Fibroblast of lung (primary cell): Measurements from ENCODE around the gene MEGF6. TPM values are rescaled to one million over a fixed set of nuclear protein-coding genes. Genes with fewer than 3 reads are reported as not detected.
"Not testable (repeated sequence)": the region's sequence is repeated elsewhere in the genome, so short reads cannot be mapped to it uniquely, and the experiment has no call there.

Experiments used
- DNase-seq, 2 donors: peaks; one replicate each; pipeline versions ENCODE4 v3.0.0 to v3.0.0-alpha.2; 2010; ENCODE audit warnings: low read depth in 2 of 2
- H2AFZ ChIP-seq: 2 replicates; pipeline ENCODE4 v1.5.1; 2012; ENCODE audit warnings: low read length, control low read depth, inconsistent platforms
- H3K27ac ChIP-seq: 2 replicates; pipeline ENCODE4 v1.5.1; 2011; ENCODE audit warnings: low read length, control low read depth; ENCODE audit not compliant: insufficient read depth
- H3K27me3 ChIP-seq: 2 replicates; pipeline ENCODE4 v1.5.1; 2011; ENCODE audit warnings: mild to moderate bottlenecking, low read length; ENCODE audit not compliant: control insufficient read depth, insufficient read depth
- H3K36me3 ChIP-seq: 2 replicates; pipeline ENCODE4 v1.5.1; 2011; ENCODE audit warnings: low read length; ENCODE audit not compliant: control insufficient read depth, insufficient read depth
- H3K4me1 ChIP-seq: 2 replicates; pipeline ENCODE4 v1.5.1; 2011; ENCODE audit warnings: low read length; ENCODE audit not compliant: control insufficient read depth, insufficient read depth; ENCODE audit errors: extremely low read depth
- H3K4me2 ChIP-seq: 2 replicates; pipeline ENCODE4 v1.5.1; 2011; ENCODE audit warnings: low read length, control low read depth; ENCODE audit not compliant: insufficient read depth; ENCODE audit errors: extremely low read depth
- H3K4me3 ChIP-seq, 4 experiments: fragments of 200-600 bp in 1 of 4; sonication (generic) in 1 of 4; replicated peaks in 1 of 4; 2 replicates each; pipeline ENCODE4 v1.5.1; 2011 to 2016; ENCODE audit warnings: low read length in 4 of 4, low read depth in 3 of 4, mild to moderate bottlenecking in 3 of 4, control low read depth in 2 of 4, inconsistent platforms in 1 of 4, mixed read lengths in 1 of 4; ENCODE audit not compliant: insufficient read depth in 1 of 4; ENCODE audit errors: control extremely low read depth in 1 of 4
- H3K79me2 ChIP-seq: 2 replicates; pipeline ENCODE4 v1.5.1; 2012; ENCODE audit warnings: mild to moderate bottlenecking, low read length, inconsistent platforms; ENCODE audit not compliant: control insufficient read depth, insufficient read depth
- H3K9ac ChIP-seq: 2 replicates; pipeline ENCODE4 v1.5.1; 2011; ENCODE audit warnings: mild to moderate bottlenecking, low read length, control low read depth; ENCODE audit not compliant: insufficient read depth
- H3K9me3 ChIP-seq: 2 replicates; pipeline ENCODE4 v1.5.1; 2012; ENCODE audit warnings: low read depth, low read length; ENCODE audit not compliant: control insufficient read depth, insufficient read depth
- H4K20me1 ChIP-seq: 2 replicates; pipeline ENCODE4 v1.5.1; 2011; ENCODE audit warnings: low read length; ENCODE audit not compliant: control insufficient read depth, insufficient read depth; ENCODE audit errors: extremely low read depth
- CTCF ChIP-seq, 2 donors: IDR thresholded peaks in 1 of 2; conservative IDR thresholded peaks in 1 of 2; 1 replicate in 1 of 2; 2 replicates in 1 of 2; pipeline ENCODE4 v1.5.1; 2011 to 2012; ENCODE audit warnings: low read length in 2 of 2, control low read depth in 1 of 2, inconsistent platforms in 1 of 2, low read depth in 1 of 2, mild to moderate bottlenecking in 1 of 2
- EZH2 ChIP-seq: IDR thresholded peaks from 2 replicates; pipeline ENCODE4 v1.5.1; 2012; ENCODE audit warnings: low read length, control low read depth, mild to moderate bottlenecking; ENCODE audit errors: missing control alignments
- polyA plus RNA-seq, 2 donors: library from polyadenylated mRNA; depleted of rRNA in 1 of 2; stranded (reverse) in 1 of 2; unstranded in 1 of 2; fragments of >200 nt; gene quantifications; 2 replicates each; pipeline ENCODE4 v1.2.1, GENCODE V29; 2011 to 2012; ENCODE audit warnings: missing spikeins in 1 of 2
- total RNA-seq: library from RNA; depleted of rRNA; stranded (reverse); fragments of >200 nt; gene quantifications from 2 replicates; pipeline ENCODE4 v1.2.1, GENCODE V29; 2014

MEGF6 gene
- total and polyA plus RNA-seq, 2 donors (not counting 1 experiment from before 2014, with no cell fraction given), result 1.6 to 11.6 TPM

DNA sequence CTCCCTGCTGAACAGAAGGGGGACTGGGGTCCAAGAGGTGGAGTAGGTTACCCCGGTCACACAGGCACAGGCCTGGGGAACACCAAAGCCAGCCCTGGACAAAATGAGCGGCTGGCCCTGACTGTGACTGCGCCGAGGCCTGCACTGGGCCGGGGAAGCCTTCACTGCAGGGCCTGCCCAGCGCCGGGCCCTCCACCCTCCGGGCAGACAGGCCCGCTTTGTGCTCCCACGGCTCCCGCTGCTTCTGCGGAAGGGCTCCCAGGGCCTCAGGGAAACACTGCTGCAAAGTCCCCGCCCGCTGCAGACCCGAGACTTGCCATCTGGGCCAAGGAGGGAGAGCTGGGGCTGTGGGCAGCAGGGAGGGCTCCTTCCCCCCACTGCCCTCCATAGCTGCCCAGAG is 35.3 kb downstream of the MEGF6 start:
- Histone ChIP-seq H4K20me1 (no peaks in the 10 kb centered on the region), H3K4me1 (no peaks in the 10 kb centered on the region), H3K27ac (no peak overlapping the region), H3K36me3 (no peaks in the 10 kb centered on the region), H3K79me2 (no peaks in the 10 kb centered on the region), H3K9ac (no peak overlapping the region), H3K27me3 (no peaks in the 10 kb centered on the region), H3K4me3 (no peak overlapping the region), H2AFZ (no peak overlapping the region), H3K4me2 (no peak overlapping the region), H3K9me3 (no peaks in the 10 kb centered on the region)
- DNase-seq, result no peak
- TF ChIP-seq CTCF (conservative IDR thresholded peaks at IDR 0.05 in 1 of 2, IDR thresholded peaks at IDR 0.05 in 1 of 2; ENCODE audit: low read depth in 1 of 2, low read length in 2 of 2), result no peak
- TF ChIP-seq EZH2, result no peak

DNA sequence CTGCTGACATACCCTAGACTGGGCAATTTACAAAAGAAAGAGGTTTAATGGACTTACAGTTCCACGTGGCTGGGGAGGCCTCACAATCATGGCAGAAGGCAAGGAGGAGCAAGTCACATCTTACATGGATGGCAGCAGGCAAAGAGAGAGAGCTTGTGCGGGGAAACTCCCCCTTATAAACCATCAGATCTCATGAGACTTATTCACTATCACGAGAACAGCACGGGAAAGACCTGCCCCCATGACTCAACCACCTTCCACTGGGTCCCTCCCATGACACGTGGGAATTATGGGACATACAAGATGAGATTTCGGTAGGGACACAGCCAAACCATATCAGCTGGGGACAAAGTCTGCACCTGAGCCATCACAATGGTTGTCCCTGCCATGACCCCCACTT is 35.8 kb downstream of the MEGF6 start:
- not testable (repeated sequence) for DNase-seq, H3K27ac ChIP-seq, H3K27me3 ChIP-seq, H2AFZ ChIP-seq, H3K36me3 ChIP-seq, H3K9ac ChIP-seq, H3K4me1 ChIP-seq, H4K20me1 ChIP-seq, H3K79me2 ChIP-seq, H3K9me3 ChIP-seq, H3K4me3 ChIP-seq, H3K4me2 ChIP-seq

DNA sequence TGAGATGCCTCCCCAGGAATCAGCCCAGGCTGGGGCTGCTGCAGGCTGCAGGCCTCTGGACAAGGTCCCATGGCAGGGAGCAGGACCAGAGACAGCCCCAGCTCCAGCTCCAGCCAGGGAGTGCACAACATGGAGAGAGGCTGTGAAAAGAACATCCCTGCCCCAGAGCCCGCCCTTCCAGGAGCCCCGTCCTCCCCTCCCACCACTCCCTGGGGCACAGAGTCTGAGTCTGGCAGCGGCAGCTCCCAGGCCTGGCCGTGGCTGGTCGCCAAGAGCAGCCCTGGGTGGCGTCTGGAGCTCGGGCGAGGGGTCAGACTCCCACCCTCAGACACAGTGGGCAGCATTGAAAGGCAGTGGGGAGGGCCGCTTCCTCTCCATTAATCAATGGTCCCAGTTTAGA is 37.8 kb downstream of the MEGF6 start:
- DNase-seq, result no peak
- Histone ChIP-seq H3K4me1 (no peaks in the 10 kb centered on the region), H3K4me3 (no peak overlapping the region), H4K20me1 (no peaks in the 10 kb centered on the region), H3K9me3 (no peaks in the 10 kb centered on the region), H3K27me3 (no peaks in the 10 kb centered on the region), H3K27ac (no peak overlapping the region), H3K79me2 (no peaks in the 10 kb centered on the region), H2AFZ (no peak overlapping the region), H3K36me3 (no peaks in the 10 kb centered on the region), H3K9ac (no peak overlapping the region), H3K4me2 (no peak overlapping the region)
- TF ChIP-seq EZH2 (no peak), CTCF (conservative IDR thresholded peaks at IDR 0.05 in 1 of 2, IDR thresholded peaks at IDR 0.05 in 1 of 2; ENCODE audit: low read depth in 1 of 2, low read length in 2 of 2) (no peak)

DNA sequence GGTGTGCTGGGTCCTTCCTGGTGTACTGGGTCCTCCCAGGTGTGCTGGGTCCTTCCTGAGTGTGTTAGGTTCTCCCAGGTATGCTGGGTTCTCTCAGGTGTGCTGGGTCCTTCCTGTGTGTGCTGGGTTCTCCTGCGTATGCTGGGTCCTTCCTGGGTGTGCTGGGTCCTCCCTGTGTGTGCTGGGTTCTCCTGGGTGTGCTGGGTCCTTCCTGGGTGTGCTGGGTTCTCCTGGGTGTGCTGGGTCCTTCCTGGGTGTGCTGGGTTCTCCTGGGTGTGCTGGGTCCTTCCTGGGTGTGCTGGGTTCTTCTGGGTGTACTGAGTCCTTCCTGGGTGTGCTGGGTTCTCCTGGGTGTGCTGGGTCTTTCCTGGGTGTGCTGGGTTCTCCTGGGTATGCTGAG is 38.7 kb downstream of the MEGF6 start:
- H3K27ac ChIP-seq, H3K36me3 ChIP-seq: not testable (repeated sequence)

More for the DNA sequence above, 38.7 kb downstream of the MEGF6 start:
- H3K79me2 ChIP-seq, H3K4me1 ChIP-seq, DNase-seq, H3K9ac ChIP-seq, H3K9me3 ChIP-seq, H3K27me3 ChIP-seq, H2AFZ ChIP-seq, H3K4me2 ChIP-seq, H4K20me1 ChIP-seq, H3K4me3 ChIP-seq: not testable (repeated sequence)
